ENCODE measurements around the gene E2F2. TPM values are rescaled to one million over a fixed set of nuclear protein-coding genes. Genes with fewer than 3 reads are reported as not detected.
A peak's percentile ranks its signal among the peaks of the same experiment; 100 is the strongest.

E2F2 gene
- total RNA-seq (2.9 TPM), polyA plus RNA-seq (0.08 TPM)

GRCh38 chr1:23530747-23531561 is at the start of gene E2F2:
Gene E2F2, minus strand, starts transcription at chr1:23531233. Its CDS starts 440 bp downstream, at chr1:23530793.
- no peaks in the 10 kb centered on the region for H3K36me3 ChIP-seq (ENCODE audit: insufficient read depth)
- peak; percentile 68 for DNase-seq (ENCODE audit: extremely low spot score)
- WGBS, result under 1% methylated on average over 85 of the region's 85 CpGs
- peak within 1 kb of the TSS; percentile 34 for H3K4me3 ChIP-seq (ENCODE audit: low read depth, low read length)
- no peaks in the 10 kb centered on the region for H3K4me1 ChIP-seq (ENCODE audit: insufficient read depth)
- H3K27ac ChIP-seq (ENCODE audit: low read depth), result no peak within 1 kb of the TSS

- Histone ChIP-seq H3K36me3 (ENCODE audit: insufficient read depth) (no peaks in the 10 kb centered on the region), H3K4me3 (ENCODE audit: low read depth, low read length) (no peak overlapping the region), H3K27ac (ENCODE audit: low read depth) (no peak overlapping the region), H3K4me1 (ENCODE audit: insufficient read depth) (no peaks in the 10 kb centered on the region)
- WGBS, result 88% methylated on average over 6 of the region's 6 CpGs
- DNase-seq (ENCODE audit: extremely low spot score), result no peak
These were observed 47.9 kb upstream of the E2F2 start for GRCh38 chr1:23578997-23579363.

- Histone ChIP-seq H3K4me3 (ENCODE audit: low read depth, low read length) (no peak overlapping the region), H3K27ac (ENCODE audit: low read depth) (no peak overlapping the region), H3K36me3 (ENCODE audit: insufficient read depth) (no peaks in the 10 kb centered on the region), H3K4me1 (ENCODE audit: insufficient read depth) (no peaks in the 10 kb centered on the region)
- DNase-seq (ENCODE audit: extremely low spot score), result no peak
- WGBS, result 40% methylated on average over 4 of the region's 4 CpGs
These were observed 47.4 kb upstream of the E2F2 start for GRCh38 chr1:23578311-23578996.

GRCh38 chr1:23577056-23578004 is 46.3 kb upstream of the E2F2 start:
- Histone ChIP-seq H3K4me3 (ENCODE audit: low read depth, low read length) (no peak overlapping the region), H3K27ac (ENCODE audit: low read depth) (peak overlapping the region; percentile 83), H3K36me3 (ENCODE audit: insufficient read depth) (no peaks in the 10 kb centered on the region), H3K4me1 (ENCODE audit: insufficient read depth) (no peaks in the 10 kb centered on the region)
- 14% methylated on average over 11 of the region's 11 CpGs for WGBS
- DNase-seq (ENCODE audit: extremely low spot score), result no peak

- Histone ChIP-seq H3K4me1 (ENCODE audit: insufficient read depth) (no peaks in the 10 kb centered on the region), H3K4me3 (ENCODE audit: low read depth, low read length) (no peak overlapping the region), H3K36me3 (ENCODE audit: insufficient read depth) (no peaks in the 10 kb centered on the region), H3K27ac (ENCODE audit: low read depth) (peak overlapping the region; percentile 83)
- no peak for DNase-seq (ENCODE audit: extremely low spot score)
- WGBS, result 60% methylated on average over 7 of the region's 7 CpGs
These were observed 45.5 kb upstream of the E2F2 start for GRCh38 chr1:23576338-23577055.

GRCh38 chr1:23575226-23575810 is 44.3 kb upstream of the E2F2 start:
- 70% methylated on average over 5 of the region's 5 CpGs for WGBS
- DNase-seq (ENCODE audit: extremely low spot score), result no peak
- Histone ChIP-seq H3K36me3 (ENCODE audit: insufficient read depth) (no peaks in the 10 kb centered on the region), H3K4me1 (ENCODE audit: insufficient read depth) (no peaks in the 10 kb centered on the region), H3K4me3 (ENCODE audit: low read depth, low read length) (no peak overlapping the region), H3K27ac (ENCODE audit: low read depth) (no peak overlapping the region)

GRCh38 chr1:23574265-23574754 is 43.3 kb upstream of the E2F2 start:
- Histone ChIP-seq H3K36me3 (ENCODE audit: insufficient read depth) (no peaks in the 10 kb centered on the region), H3K4me3 (ENCODE audit: low read depth, low read length) (no peak overlapping the region), H3K27ac (ENCODE audit: low read depth) (no peak overlapping the region), H3K4me1 (ENCODE audit: insufficient read depth) (no peaks in the 10 kb centered on the region)
- 84% methylated on average over 2 of the region's 2 CpGs for WGBS
- no peak for DNase-seq (ENCODE audit: extremely low spot score)

- H3K4me1 ChIP-seq (ENCODE audit: insufficient read depth), result no peaks in the 10 kb centered on the region
- no peak overlapping the region for H3K27ac ChIP-seq (ENCODE audit: low read depth)
- 72% methylated on average over 4 of the region's 4 CpGs for WGBS
- DNase-seq (ENCODE audit: extremely low spot score), result no peak
- no peaks in the 10 kb centered on the region for H3K36me3 ChIP-seq (ENCODE audit: insufficient read depth)
- H3K4me3 ChIP-seq (ENCODE audit: low read depth, low read length), result no peak overlapping the region
These were observed 42.6 kb upstream of the E2F2 start for GRCh38 chr1:23573574-23574182.

- DNase-seq (ENCODE audit: extremely low spot score), result no peak
These were observed 40.4 kb upstream of the E2F2 start for GRCh38 chr1:23571465-23571864.

GRCh38 chr1:23570001-23570691 is 39.1 kb upstream of the E2F2 start:
- H3K36me3 ChIP-seq (ENCODE audit: insufficient read depth), result no peaks in the 10 kb centered on the region
- no peak overlapping the region for H3K4me3 ChIP-seq (ENCODE audit: low read depth, low read length)
- WGBS, result 96% methylated on average over 4 of the region's 4 CpGs
- no peak for DNase-seq (ENCODE audit: extremely low spot score)
- no peak overlapping the region for H3K27ac ChIP-seq (ENCODE audit: low read depth)
- no peaks in the 10 kb centered on the region for H3K4me1 ChIP-seq (ENCODE audit: insufficient read depth)

More at GRCh38 chr1:23571465-23571864, 40.4 kb upstream of the E2F2 start:
- Histone ChIP-seq H3K36me3 (ENCODE audit: insufficient read depth) (no peaks in the 10 kb centered on the region), H3K4me1 (ENCODE audit: insufficient read depth) (no peaks in the 10 kb centered on the region), H3K27ac (ENCODE audit: low read depth) (no peak overlapping the region), H3K4me3 (ENCODE audit: low read depth, low read length) (no peak overlapping the region)
- WGBS, result 81% methylated on average over 3 of the region's 3 CpGs

- no peaks in the 10 kb centered on the region for H3K36me3 ChIP-seq (ENCODE audit: insufficient read depth)
- H3K4me1 ChIP-seq (ENCODE audit: insufficient read depth), result no peaks in the 10 kb centered on the region
- H3K4me3 ChIP-seq (ENCODE audit: low read depth, low read length), result peak overlapping the region; percentile 60
- no peak for DNase-seq (ENCODE audit: extremely low spot score)
- peak overlapping the region; percentile 90 for H3K27ac ChIP-seq (ENCODE audit: low read depth)
- WGBS, result 31% methylated on average over 16 of the region's 16 CpGs
These were observed 37.8 kb upstream of the E2F2 start for GRCh38 chr1:23568608-23569383.

Data from urinary bladder (tissue), 4 donors.